T-helper 1 cell treated with Interleukin-12 subunit alpha and Interleukin-12 subunit beta and Interleukin-4 antibody, amounts not matched to agents 30 μg/mL and 1 μg/mL, for 36 hours (primary cell): ENCODE results near the gene ZBTB46.

Source experiments
- H3K27ac Mint-ChIP-seq: one replicate; pipeline ENCODE4 v1.8.0; 2021; ENCODE audit warnings: mild to moderate bottlenecking, mixed read lengths
- H3K27me3 Mint-ChIP-seq: one replicate; pipeline ENCODE4 v1.8.0; 2021; ENCODE audit warnings: low read depth, mixed read lengths
- H3K36me3 Mint-ChIP-seq: one replicate; pipeline ENCODE4 v1.8.0; 2021; ENCODE audit warnings: low read depth, mixed read lengths
- H3K4me1 Mint-ChIP-seq: one replicate; pipeline ENCODE4 v1.8.0; 2021; ENCODE audit warnings: low read depth, mixed read lengths
- H3K4me3 Mint-ChIP-seq: one replicate; pipeline ENCODE4 v1.8.0; 2021; ENCODE audit warnings: mild to moderate bottlenecking, moderate library complexity, mixed read lengths
- H3K9me3 Mint-ChIP-seq: one replicate; pipeline ENCODE4 v1.8.0; 2021; ENCODE audit warnings: mixed read lengths

The ZBTB46 gene

DNA sequence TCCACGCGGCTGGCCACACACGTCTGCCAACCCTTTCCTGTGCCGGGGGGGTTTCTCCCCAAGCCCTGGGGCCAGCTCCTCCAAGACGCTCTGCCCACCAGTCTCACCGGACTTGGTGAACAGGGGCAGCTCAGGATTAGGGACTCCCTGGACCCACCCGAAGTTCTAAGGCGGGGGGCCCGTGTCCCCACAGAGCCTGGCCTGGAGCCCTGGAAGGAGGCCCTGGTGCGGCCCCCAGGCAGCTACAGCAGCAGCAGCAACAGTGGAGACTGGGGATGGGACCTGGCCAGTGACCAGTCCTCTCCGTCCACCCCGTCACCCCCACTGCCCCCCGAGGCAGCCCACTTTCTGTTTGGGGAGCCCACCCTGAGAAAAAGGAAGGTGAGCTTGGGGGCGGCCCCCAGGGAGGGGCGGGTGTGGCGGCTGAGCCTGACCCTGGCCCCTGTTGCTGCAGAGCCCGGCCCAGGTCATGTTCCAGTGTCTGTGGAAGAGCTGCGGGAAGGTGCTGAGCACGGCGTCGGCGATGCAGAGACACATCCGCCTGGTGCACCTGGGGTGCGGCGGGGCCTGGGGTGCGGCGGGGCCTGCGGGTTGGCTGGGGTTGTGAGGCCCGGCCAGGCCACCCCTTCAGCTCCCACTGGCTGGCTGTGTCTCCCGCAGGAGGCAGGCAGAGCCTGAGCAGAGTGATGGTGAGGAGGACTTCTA lies 89.2 kb downstream of the ZBTB46 start:
- Mint-ChIP-seq H3K27me3 (no peaks in the 10 kb centered on the region), H3K4me3 (no peak overlapping the region), H3K27ac (no peak overlapping the region)

DNA sequence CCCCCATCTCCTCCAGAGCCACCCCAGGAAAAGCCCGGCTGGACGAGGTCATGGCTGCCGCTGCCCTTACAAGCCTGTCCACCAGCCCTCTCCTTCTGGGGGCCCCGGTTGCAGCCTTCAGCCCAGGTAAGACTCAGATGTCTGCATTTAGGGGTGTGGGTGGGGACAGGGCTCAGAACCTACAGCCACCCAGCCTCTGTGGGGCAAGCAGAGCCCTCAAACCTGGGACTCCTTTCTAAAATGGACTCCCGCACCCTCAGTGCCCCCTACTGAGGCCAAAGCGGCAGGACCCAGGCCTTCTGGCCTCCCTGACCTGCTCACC lies 89.7 kb downstream of the ZBTB46 start:
- Mint-ChIP-seq H3K27me3 (no peaks in the 10 kb centered on the region), H3K4me1 (peaks cover 4% of the 10 kb centered on the region)

More for the DNA sequence above, 89.2 kb downstream of the ZBTB46 start:
- no peaks in the 10 kb centered on the region for H3K4me1 Mint-ChIP-seq
- no peaks in the 10 kb centered on the region for H3K36me3 Mint-ChIP-seq
- no peaks in the 10 kb centered on the region for H3K9me3 Mint-ChIP-seq

DNA sequence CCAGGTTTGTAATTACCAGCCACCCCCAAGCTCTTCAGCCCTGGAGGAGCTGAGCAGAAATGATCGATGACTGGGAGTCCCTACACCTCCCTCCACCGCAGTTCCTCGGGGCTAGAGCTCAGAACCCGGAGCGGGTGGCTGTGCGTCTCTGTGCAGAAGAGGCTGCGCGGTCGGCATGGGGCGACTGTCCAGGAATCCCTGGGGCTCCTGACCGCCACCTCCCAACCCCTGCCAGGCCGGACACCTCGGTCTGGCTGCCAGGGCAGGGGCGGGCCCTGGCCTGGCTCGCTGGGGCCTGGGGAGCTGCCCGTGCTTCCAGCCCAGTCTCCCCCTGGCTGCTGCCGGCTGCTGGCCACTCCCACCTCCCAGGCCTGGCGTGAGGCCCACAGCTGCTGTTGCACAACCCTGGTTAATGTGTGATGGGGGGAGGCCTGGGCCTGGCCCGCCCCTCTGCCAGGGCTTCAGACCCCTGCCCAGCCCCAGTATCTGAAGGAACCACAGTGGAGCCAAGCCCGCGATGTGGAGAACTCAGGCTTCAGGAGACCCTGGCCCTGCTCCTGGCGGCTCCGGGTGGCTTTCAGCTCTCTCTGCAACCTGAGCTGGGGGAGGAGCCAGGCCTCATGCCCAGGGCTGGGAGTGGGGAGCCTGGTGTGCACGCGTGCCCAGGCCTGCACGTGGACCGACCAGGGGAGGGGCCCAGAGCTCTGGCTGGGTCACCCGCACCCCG lies 90.3 kb downstream of the ZBTB46 start:
- Mint-ChIP-seq H3K4me1 (peaks cover 9% of the 10 kb centered on the region), H3K4me3 (peak overlapping the region; percentile 21), H3K36me3 (no peaks in the 10 kb centered on the region), H3K27me3 (no peaks in the 10 kb centered on the region), H3K27ac (no peak overlapping the region), H3K9me3 (no peaks in the 10 kb centered on the region)

More for the DNA sequence above, 89.7 kb downstream of the ZBTB46 start:
- H3K27ac Mint-ChIP-seq = no peak overlapping the region
- peak overlapping the region; percentile 40 for H3K4me3 Mint-ChIP-seq
- H3K9me3 Mint-ChIP-seq = no peaks in the 10 kb centered on the region
- H3K36me3 Mint-ChIP-seq = no peaks in the 10 kb centered on the region

DNA sequence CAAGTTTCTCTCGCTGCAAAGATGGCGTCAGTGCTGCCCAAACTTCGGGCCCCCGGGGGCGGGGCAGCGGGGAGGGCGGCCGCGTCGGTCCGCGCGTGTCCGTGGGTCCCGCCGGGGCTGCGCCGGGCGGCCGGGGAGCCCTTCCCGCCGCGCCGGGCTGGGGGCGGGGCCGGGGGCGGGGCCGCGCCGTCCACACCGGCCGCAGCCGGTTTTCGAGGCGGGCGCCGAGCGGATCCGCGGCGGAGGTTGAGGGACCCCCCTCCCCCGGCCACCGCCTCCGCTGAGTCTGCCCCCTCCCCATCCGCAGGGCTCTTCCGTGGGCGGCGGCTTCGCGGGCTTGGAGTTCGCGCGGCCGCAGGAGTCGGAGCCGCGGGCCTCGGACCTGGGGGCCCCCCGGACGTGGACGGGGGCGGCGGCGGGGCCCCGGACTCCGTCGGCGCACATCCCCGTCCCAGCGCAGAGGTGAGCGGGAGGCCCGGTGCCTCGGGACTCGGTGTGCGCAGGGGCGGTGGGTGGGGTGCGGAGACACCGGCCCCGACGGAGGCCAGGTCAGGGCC lies 90.9 kb downstream of the ZBTB46 start:
- no peaks in the 10 kb centered on the region for H3K27me3 Mint-ChIP-seq
- no peaks in the 10 kb centered on the region for H3K9me3 Mint-ChIP-seq
- no peak overlapping the region for H3K27ac Mint-ChIP-seq
- no peaks in the 10 kb centered on the region for H3K36me3 Mint-ChIP-seq
- peaks cover 9% of the 10 kb centered on the region for H3K4me1 Mint-ChIP-seq
- peak overlapping the region; percentile 21 for H3K4me3 Mint-ChIP-seq

DNA sequence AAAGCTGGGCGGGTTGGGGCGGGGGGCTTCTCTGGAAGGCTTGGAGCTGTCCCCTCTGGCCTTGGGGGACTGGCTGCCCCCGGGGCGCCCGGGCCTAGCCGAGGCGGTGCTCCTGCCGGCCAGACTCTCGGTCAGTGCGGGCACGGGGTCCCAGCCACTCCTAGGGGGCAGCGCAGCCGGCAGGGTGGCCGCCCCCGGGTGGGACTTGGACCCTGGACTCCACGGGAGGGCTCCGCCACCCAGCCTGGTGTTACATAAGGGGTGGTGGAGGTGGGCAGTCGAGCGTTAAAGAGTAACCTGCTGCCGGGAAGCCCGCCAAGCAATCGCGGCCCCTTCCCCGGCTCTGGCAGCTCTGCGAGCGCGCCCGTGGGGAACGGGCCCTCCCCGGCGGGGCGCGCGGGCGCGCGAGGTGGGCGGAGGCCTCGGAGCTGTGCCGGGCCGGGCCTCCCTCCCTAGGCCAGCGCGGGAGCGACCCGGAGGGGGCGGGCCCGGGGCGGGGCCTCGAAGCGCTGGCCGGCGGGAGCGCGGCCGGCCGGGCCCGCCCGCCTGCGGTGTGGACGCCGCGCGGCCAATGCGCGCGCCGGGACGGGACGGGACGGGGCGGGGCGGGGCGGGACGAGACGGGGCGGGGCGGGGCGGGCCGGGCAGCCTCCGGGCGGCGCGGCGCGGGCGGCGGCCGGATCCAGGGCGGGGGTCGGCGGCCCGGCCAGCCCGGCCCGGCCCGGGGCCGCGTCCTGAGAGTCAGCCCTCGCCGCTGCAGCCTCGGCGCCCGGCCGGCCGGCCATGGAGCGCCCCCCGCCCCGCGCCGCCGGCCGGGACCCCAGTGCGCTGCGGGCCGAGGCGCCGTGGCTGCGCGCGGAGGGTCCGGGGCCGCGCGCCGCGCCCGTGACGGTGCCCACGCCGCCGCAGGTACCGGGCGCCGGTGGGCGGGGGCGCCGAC lies 91.7 kb downstream of the ZBTB46 start, which contains the start of gene SLC2A4RG:
Gene SLC2A4RG, plus strand, starts transcription at position 647 of the 940 bp plus-strand sequence. Its CDS starts 137 bp downstream, at position 784.
- Mint-ChIP-seq H3K4me1 (peaks cover 9% of the 10 kb centered on the region), H3K27me3 (no peaks in the 10 kb centered on the region), H3K27ac (no peak within 1 kb of the TSS), H3K9me3 (no peaks in the 10 kb centered on the region), H3K36me3 (no peaks in the 10 kb centered on the region), H3K4me3 (peak within 1 kb of the TSS; percentile 31)

DNA sequence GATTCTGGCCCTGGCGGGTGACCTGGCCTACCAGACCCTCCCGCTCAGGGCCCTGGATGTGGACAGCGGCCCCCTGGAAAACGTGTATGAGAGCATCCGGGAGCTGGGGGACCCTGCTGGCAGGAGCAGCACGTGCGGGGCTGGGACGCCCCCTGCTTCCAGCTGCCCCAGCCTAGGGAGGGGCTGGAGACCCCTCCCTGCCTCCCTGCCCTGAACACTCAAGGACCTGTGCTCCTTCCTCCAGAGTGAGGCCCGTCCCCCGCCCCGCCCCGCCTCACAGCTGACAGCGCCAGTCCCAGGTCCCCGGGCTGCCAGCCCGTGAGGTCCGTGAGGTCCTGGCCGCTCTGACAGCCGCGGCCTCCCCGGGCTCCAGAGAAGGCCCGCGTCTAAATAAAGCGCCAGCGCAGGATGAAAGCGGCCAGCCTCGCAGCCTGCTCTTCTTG lies 92.4 kb downstream of the ZBTB46 start:
- peaks cover 5% of the 10 kb centered on the region for H3K36me3 Mint-ChIP-seq
- peak overlapping the region; percentile 31 for H3K4me3 Mint-ChIP-seq
- H3K4me1 Mint-ChIP-seq = peaks cover 13% of the 10 kb centered on the region
- no peaks in the 10 kb centered on the region for H3K9me3 Mint-ChIP-seq
- H3K27me3 Mint-ChIP-seq = no peaks in the 10 kb centered on the region
- H3K27ac Mint-ChIP-seq = no peak overlapping the region

DNA sequence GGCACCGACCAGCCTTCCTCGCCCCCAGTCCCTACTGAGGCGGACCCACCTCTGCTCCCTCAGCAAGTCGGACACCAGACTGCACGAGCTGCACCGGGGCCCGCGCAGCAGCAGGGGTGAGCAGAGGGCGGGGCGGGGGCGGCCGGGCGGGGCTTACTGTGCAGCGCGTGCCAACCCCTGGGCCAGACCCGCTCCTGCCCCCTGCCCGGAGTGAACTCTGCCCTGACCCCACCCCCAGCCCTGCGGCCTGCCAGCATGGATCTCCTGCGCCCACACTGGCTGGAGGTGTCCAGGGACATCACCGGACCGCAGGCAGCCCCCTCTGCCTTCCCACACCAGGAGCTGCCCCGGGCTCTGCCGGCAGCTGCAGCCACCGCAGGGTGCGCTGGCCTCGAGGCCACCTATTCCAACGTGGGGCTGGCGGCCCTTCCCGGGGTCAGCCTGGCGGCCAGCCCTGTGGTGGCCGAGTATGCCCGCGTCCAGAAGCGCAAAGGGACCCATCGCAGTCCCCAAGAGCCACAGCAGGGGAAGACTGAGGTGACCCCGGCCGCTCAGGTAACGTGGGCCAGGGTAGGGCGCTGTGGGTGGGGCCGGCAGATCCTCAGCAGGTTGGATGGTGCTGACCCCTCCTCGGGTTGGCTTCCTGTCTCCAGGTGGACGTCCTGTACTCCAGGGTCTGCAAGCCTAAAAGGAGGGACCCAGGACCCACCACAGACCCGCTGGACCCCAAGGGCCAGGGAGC lies 92.9 kb downstream of the ZBTB46 start:
- Mint-ChIP-seq H3K4me1 (peaks cover 15% of the 10 kb centered on the region), H3K9me3 (no peaks in the 10 kb centered on the region), H3K36me3 (peaks cover 9% of the 10 kb centered on the region), H3K4me3 (peak overlapping the region; percentile 31), H3K27ac (no peak overlapping the region), H3K27me3 (no peaks in the 10 kb centered on the region)

DNA sequence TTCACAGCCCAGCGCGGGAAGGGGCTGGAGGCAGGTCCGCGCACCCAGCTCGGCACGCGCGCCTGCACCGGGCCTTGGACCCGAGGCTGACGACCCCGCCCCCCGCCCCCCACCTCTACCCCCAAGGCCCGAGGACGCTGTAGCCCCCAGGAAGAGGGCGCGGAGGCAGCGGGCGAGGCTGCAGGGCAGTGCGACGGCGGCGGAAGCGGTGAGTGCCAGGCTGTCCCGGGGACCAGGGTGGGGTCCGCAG lies 93.4 kb downstream of the ZBTB46 start:
- no peaks in the 10 kb centered on the region for H3K9me3 Mint-ChIP-seq
- no peak overlapping the region for H3K27ac Mint-ChIP-seq
- no peak overlapping the region for H3K4me3 Mint-ChIP-seq
- peaks cover 15% of the 10 kb centered on the region for H3K4me1 Mint-ChIP-seq
- H3K36me3 Mint-ChIP-seq = peaks cover 9% of the 10 kb centered on the region
- H3K27me3 Mint-ChIP-seq = no peaks in the 10 kb centered on the region

DNA sequence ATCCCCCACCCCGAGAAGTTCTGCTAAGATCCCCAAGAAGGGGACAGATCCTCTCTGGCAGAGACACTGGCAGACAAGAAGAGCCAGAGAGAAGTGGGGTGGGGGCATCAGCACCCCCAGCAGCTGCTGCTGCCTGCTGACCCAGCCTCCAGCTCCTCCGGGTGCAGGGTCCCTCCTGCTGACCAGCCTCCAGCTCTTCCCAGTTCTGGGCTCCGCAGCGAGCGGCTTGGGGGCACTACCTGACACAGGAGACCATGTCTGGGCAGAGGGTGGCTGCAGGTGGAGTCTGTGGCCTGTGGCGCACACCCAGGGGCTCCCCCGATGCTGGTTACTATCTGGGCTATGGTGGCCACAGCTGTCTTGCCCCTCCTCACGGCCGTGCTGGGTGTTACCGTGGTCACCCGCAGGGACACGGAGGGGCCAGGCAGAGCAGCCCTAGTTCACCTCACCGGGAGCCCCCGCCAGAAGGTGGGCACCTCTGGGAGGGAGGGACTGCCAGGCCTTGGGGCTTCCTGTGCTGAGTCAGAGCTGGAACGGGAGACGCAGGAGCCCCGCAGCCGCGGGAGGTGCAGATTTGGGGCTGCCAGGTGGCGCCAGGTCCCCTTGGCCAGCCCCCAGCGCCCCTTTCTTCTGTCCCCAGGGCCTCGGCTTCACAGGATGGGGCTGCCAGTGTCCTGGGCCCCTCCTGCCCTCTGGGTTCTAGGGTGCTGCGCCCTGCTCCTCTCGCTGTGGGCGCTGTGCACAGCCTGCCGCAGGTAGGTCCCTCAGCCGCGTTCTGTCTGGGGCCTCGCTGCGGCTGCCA lies 94.0 kb downstream of the ZBTB46 start:
- peaks cover 15% of the 10 kb centered on the region for H3K4me1 Mint-ChIP-seq
- peak overlapping the region; percentile 75 for H3K27ac Mint-ChIP-seq
- no peaks in the 10 kb centered on the region for H3K9me3 Mint-ChIP-seq
- H3K4me3 Mint-ChIP-seq = peak overlapping the region; percentile 79
- peaks cover 9% of the 10 kb centered on the region for H3K36me3 Mint-ChIP-seq
- no peaks in the 10 kb centered on the region for H3K27me3 Mint-ChIP-seq

DNA sequence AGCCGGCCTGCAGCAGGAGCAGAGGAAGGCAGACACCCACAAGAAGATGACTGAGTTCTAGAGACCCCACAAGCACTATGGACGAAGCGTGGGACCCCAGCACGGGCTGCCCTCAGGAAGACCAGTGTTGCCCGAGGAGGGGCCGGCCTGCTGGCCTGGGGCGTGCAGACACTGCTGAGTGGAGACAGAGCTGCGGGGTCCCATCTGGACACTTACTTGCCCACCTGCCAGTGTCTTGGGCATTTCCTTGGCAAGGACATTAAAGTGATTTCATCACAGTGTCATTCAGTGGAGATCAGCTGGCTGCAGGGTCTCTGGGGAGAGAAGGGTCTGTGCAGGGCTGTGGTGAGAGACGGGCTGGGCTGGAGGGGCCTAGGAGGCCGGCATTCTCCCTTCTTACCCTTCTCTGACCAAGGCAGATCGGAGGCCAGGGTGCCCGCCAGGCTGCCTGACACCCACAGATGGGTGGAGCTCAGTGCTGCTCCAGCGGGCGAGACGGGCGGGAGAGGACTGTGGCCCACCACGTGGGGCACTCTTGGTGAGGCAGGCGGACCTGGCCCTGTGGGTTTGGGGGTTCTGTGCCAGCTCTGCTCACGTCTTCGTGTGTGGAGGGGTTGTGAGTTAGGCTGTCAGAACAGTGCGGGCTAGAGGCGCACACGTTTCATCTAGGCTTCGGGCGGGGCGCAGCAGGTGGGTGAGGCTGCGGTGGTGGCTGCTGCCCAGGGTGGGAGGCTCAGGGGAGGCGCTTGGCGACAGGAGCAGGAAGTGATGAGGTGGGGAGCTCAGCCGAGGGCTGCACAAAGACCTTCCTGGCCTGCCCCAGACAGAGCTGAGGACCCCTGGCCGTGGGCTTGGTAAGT lies 95.0 kb downstream of the ZBTB46 start, which contains the start of gene LIME1:
Gene LIME1, plus strand, starts transcription at position 806 of the 860 bp plus-strand sequence. CDS start 886 bp downstream, outside the sequence.
- Mint-ChIP-seq H3K4me3 (peak within 1 kb of the TSS; percentile 79), H3K36me3 (peaks cover 9% of the 10 kb centered on the region), H3K9me3 (no peaks in the 10 kb centered on the region), H3K27ac (peak within 1 kb of the TSS; percentile 75), H3K4me1 (peaks cover 15% of the 10 kb centered on the region), H3K27me3 (no peaks in the 10 kb centered on the region)

DNA sequence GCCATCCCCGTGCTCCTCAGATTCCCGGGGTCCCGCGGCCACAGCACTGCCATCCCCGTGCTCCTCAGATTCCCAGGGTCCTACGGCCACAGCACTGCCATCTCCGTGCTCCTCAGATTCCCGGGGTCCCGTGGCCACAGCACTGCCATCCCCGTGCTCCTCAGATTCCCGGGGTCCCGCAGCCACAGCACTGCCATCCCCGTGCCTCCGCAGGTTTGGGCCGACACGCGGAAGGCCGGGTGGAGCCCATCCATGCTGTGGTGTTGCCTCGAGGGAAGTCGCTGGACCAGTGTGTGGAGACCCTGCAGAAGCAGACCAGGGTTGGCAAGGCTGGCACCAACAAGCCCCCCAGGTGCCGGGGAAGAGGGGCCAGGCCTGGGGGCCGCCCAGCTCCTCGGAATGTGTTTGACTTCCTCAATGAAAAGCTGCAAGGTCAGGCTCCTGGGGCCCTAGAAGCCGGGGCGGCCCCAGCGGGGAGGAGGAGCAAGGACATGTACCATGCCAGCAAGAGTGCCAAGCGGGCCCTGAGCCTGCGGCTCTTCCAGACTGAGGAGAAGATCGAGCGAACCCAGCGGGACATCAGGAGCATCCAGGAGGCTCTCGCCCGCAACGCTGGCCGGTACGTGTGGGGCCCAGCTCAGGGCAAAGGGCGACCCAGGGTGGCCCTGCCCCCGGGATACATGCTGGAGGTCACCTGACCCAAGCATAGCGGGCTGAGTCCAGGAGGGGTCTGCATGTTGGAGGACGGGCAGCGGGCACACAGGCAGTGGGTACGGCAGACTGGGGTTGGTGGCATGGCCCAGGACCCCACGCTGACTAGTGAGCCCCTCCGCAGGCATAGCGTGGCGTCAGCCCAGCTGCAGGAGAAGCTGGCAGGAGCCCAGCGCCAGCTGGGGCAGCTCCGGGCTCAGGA lies 95.9 kb downstream of the ZBTB46 start:
- Mint-ChIP-seq H3K9me3 (no peaks in the 10 kb centered on the region), H3K36me3 (peaks cover 9% of the 10 kb centered on the region), H3K27me3 (no peaks in the 10 kb centered on the region), H3K27ac (no peak overlapping the region), H3K4me3 (no peak overlapping the region), H3K4me1 (peaks cover 16% of the 10 kb centered on the region)
